HG02623 (cell line): ENCODE results near the gene DOCK4.

Experiments used
- ATAC-seq: cut with Tn5 transposase; IDR thresholded peaks from one replicate; pipeline ENCODE4 v1.9.1; 2021; ENCODE audit warnings: moderate library complexity; ENCODE audit not compliant: unreplicated experiment

The DOCK4 gene

GRCh38 chr7:112193915-112194502 is 12.2 kb downstream of the DOCK4 start:
- no peak for ATAC-seq

- ATAC-seq = no peak
Measured at GRCh38 chr7:112192236-112193154, 13.7 kb downstream of the DOCK4 start.

- ATAC-seq = no peak
Measured at GRCh38 chr7:112190120-112190519, 16.1 kb downstream of the DOCK4 start.

- no peak for ATAC-seq
Measured at GRCh38 chr7:112189691-112190090, 16.5 kb downstream of the DOCK4 start.

- no peak for ATAC-seq
Measured at GRCh38 chr7:112188257-112188656, 17.9 kb downstream of the DOCK4 start.

GRCh38 chr7:112186300-112186699 is 19.9 kb downstream of the DOCK4 start:
- no peak for ATAC-seq

GRCh38 chr7:112185005-112185834 is 21.0 kb downstream of the DOCK4 start:
- no peak for ATAC-seq

- no peak for ATAC-seq
Measured at GRCh38 chr7:112184455-112184854, 21.7 kb downstream of the DOCK4 start.

GRCh38 chr7:112183266-112183665 is 22.9 kb downstream of the DOCK4 start:
- ATAC-seq = no peak

- ATAC-seq = no peak
Measured at GRCh38 chr7:112182749-112183148, 23.4 kb downstream of the DOCK4 start.

- ATAC-seq = no peak
Measured at GRCh38 chr7:112180223-112180622, 26.0 kb downstream of the DOCK4 start.

- no peak for ATAC-seq
Measured at GRCh38 chr7:112176693-112177415, 29.3 kb downstream of the DOCK4 start.

GRCh38 chr7:112176241-112176640 is 30.0 kb downstream of the DOCK4 start:
- no peak for ATAC-seq

- no peak for ATAC-seq
Measured at GRCh38 chr7:112174192-112174591, 32.0 kb downstream of the DOCK4 start.

- no peak for ATAC-seq
Measured at GRCh38 chr7:112173568-112173905, 32.7 kb downstream of the DOCK4 start.

GRCh38 chr7:112172870-112173567 is 33.2 kb downstream of the DOCK4 start:
- no peak for ATAC-seq

GRCh38 chr7:112171673-112172072 is 34.5 kb downstream of the DOCK4 start:
- ATAC-seq = no peak

- no peak for ATAC-seq
Measured at GRCh38 chr7:112168915-112169314, 37.3 kb downstream of the DOCK4 start.

GRCh38 chr7:112167147-112167546 is 39.1 kb downstream of the DOCK4 start:
- ATAC-seq = no peak

- no peak for ATAC-seq
Measured at GRCh38 chr7:112162784-112163506, 43.3 kb downstream of the DOCK4 start.
